Stimulated activated CD4-positive, alpha-beta T cell treated with anti-CD3 and anti-CD28 coated beads, Interleukin-4, amount 100 ng/mL, for 4 hours (primary cell): Measurements from ENCODE around the gene SIAH3.

ENCODE experiments used
- DNase-seq, 2 experiments: peaks; one replicate each; pipeline ENCODE4 v3.0.0-alpha.2; 2020

The SIAH3 gene

GRCh38 chr13:45861322-45861721, 9.8 kb upstream of the SIAH3 start:
- DNase-seq, result no peak

DNA sequence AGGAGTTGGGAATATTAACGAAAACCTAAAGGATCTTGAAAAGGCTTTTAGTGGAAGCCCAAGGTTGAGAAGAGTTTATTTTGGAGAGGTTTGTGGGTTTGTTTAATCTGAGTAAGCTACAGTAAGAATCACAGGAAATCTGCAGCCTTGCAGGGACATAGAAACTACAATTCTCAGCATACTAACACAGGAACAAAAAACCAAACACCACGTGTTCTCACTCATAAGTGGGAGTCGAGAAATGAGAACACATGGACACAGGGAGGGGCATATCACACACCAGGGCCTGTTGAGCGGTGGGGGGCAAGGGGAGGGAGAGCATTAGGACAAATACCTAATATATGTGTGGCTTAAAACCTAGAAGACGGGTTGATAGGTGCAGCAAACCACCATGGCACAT, 8.7 kb upstream of the SIAH3 start:
- no peak for DNase-seq

GRCh38 chr13:45859705-45860104, 8.2 kb upstream of the SIAH3 start:
- no peak for DNase-seq

- DNase-seq, result no peak
Measured at GRCh38 chr13:45852494-45852893, 941 bp upstream of the SIAH3 start.

- DNase-seq, result no peak
Measured at GRCh38 chr13:45851956-45852355, 403 bp upstream of the SIAH3 start.

DNA sequence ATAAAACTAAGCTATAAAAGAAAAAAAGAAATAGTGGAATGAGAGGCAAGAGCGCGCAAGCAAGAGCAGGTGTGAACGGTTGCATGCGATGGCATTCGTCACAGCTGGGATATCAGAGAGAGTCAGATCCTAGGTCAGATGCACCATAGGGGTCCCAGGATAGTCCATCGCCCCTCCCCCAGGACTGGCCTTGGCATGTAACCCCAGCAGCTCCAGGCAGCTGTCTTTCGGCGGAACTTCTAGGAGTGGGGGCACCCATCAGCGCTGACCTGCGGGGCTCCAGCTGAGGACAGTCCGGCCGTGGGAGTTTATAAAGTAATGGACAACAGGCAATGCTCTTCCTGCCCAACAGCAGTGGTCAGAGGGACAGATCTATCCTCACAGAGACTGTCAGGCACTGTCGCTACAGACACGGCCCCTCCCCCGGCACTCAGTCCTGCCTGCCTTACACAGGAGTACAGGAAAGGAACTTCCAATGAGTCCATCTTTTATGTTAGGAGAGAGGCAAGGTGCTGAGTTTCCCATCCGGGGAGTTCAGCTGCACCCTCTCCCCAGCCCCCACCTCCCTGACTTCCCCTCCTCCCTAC, 1.4 kb downstream of the SIAH3 start:
- DNase-seq, result no peak

DNA sequence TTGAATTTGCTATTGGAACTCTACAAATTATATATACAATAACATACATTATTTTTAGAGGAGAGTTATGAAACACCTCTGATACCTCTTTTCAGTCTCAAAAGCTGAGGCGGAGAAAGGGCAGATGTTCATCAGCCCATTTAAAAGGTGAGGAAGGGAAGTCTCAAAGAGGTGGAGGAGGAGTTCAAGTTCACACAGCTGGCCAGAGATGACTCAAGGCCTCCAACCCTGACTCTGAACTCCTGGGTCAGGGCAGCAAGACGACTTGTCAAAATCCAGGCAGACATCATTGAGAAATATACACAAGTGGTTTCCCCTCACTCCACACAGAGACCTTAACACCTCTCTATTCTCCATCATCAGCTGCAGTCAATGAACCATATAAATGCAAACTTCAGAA, 2.1 kb downstream of the SIAH3 start:
- DNase-seq, result no peak

GRCh38 chr13:45847554-45848224, 3.9 kb downstream of the SIAH3 start:
- DNase-seq, result peak in 1 of 2 experiments; percentile 10

DNA sequence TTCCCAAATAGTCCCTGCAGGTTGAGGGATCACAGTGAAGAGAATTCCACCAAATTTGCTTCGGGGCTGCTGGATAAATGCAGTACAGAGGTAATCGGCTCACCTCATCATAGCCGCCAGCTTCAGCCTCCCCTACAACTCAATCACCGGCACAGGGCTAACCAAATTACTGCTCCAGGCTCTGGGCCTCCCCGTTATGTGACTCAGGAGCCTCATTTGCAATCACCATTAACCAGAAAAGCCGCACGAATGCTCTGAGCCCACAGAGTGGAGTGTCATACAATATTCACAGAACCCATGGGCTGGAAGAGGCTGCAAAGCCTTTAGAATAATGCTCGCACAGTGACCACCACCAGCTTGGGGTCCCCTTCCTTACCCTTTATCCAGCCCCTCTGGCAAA, 4.9 kb downstream of the SIAH3 start:
- DNase-seq, result no peak

- no peak for DNase-seq
Measured at GRCh38 chr13:45838171-45838745, 13.3 kb downstream of the SIAH3 start.

- DNase-seq, result no peak
Measured at GRCh38 chr13:45837111-45837510, 14.4 kb downstream of the SIAH3 start.

DNA sequence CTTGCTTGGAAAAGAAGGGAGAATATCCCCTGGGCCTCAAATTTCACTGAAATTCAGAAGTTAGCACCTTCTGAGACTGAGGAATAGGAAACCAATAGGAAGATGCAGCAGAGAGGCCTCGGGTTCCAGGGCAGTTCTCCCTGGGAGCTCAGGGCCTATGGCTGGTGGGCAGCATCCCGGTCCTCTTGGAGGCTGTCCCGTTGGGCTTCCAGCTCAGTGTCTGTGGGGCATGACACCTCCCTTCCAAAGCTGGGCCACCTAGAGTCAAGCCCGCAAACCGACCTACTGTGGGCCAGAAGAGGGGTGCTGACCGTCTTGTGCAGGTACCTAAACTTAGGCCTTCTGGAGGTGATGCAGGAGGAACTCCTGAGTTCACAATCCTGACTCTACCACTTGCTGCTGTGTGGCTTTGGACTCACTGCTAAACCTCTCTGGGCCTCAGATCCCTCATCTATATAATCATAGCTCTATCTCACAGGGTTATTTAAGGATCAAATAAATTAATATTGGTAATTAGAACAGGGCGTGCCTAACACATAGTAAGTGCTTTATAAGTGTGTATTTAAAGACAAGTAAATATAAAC, 17.1 kb downstream of the SIAH3 start:
- DNase-seq, result no peak

DNA sequence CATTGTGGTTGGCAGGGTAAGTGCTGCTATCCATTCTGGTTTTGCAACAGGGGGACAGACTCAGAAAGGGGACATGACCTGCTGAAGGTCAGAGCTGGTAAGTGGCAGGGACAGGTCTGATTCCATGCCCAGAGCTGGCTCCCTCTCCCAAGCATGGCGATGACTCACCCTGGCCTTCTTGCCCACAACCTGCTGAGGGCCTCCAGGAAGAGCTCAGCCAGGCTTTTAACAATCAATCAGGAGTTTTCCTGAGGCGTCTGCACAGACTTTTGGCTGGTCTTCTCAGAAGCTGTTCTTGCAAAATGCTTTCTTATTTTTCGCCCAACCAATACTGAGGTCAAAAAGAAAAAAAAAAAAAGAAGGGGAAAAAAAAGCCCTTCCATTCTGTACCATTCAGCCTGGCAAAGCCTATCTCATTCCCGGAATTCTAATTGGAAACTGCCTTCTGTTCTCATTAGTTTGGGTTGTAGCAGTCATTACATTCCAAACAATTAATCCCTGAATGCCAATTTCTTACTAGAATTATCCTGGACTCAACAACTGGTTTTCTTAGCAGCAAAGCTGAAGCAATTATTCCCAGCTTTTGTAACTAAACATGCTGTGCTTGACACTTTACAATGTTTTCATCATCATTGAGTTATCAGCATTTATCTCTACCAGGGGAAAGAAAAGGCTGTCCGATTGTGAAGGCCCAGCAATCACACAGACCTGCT, 17.7 kb downstream of the SIAH3 start:
- no peak for DNase-seq

- DNase-seq, result no peak
Measured at GRCh38 chr13:45833242-45833641, 18.3 kb downstream of the SIAH3 start.

GRCh38 chr13:45831851-45832250, 19.7 kb downstream of the SIAH3 start:
- DNase-seq, result no peak

GRCh38 chr13:45830121-45830520, 21.4 kb downstream of the SIAH3 start:
- no peak for DNase-seq

DNA sequence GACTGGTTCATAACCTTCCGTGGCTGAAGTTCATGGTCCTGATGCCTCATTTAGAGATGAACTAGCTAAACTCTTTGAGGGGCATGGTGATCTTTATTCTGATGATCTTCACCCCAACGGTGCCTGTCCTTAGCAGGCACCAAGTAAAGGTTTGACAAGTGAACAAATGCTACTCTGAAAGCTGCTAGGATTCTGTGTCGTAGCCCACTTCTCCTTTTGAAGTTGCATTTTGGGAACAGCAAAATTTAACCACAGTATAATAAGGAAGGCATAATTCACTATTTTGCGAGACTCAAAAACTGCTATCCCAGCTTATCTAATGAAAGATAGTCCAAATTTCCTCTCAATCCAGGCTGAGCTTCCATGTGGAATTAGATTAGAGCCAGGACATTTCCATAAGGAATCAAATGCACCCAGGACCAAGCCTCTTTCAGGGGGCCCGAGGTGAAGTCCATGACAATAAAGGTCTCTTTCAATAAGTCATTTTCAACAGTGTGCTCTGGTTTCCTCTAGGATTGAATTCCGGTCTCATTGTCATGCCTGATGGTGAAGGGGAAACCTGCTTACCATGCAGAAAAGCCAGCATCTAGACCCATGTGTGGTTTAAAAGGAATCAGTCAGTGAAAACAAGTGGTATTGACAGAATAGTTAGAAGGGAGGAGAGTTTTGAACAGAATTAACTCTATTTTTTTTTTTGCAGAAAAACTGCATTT, 23.1 kb downstream of the SIAH3 start:
- DNase-seq, result no peak

GRCh38 chr13:45827318-45827717, 24.2 kb downstream of the SIAH3 start:
- no peak for DNase-seq

GRCh38 chr13:45826731-45827130, 24.8 kb downstream of the SIAH3 start:
- DNase-seq, result no peak

- no peak for DNase-seq
Measured at GRCh38 chr13:45825387-45825650, 26.2 kb downstream of the SIAH3 start.

DNA sequence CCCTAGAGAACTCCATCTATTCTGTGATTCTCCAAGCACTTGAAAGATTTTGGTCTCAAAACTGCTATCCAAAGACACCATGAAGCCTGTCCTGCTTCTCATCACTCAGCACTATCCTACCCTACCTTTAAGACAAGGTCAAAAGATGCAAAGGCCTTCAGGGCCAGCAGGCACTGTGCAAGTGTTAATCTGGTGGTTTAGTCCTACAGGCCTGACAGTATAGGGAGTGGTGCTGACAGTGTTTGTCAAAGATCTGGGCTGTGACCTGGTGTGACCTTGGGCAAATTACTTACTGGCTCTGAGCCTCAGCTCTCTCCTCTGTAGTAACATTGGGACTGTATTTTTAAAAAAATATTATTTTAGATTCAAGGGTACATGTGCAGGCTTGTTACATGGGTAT, 28.0 kb downstream of the SIAH3 start:
- DNase-seq, result no peak

DNA sequence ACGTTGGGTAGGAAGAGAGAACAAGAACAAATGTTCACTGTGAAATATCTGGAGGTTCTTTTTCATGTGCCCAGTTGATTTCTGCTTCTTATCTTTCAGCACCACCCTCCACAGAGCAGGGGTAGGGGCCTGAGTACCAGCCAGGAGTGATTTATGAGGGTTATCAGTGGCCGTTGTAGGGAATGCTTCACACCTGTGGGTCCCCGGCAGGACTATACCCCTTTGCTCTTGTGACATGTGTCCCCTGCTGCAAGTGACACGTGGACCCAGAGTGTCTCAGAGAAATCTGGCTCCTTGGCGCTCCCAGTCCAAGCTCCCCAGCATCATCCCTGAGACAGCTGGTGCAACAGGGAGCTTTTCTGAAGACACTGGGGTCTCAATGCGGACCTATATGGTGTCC, 29.7 kb downstream of the SIAH3 start:
- no peak for DNase-seq

DNA sequence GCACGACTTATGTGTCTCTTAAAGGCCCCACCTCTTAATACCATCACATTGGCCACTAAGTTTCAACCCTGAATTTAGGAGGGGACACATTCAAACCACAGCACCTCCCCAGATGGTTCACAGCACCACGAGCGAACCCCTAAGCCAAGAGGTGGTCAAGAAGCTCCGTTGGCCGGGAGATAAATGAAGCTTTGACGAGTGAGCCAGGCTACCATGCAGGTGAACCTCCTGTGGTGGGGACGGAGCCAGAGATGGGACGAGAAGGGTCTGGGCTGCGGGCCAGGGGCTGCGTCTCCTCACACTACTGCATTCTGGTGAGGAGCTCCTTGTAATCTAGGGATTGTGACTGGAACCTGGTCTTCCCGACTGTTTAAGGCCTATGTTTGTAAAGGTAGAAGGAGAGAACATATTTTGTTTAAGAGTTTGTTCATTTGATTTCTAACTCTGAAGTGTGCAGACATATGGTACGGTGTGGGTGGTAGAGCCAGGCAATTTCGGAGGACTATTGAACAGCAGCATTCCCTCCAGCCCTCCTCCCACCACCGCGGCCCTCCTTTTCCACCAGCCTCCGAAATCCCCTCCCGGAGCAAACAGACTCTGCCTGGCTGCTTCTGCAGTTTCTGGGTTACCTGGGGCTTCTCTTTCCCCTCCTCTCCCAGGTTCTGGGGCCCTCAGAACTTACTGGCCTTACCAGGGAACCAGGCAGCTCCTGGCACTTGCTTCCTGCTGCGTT, 31.3 kb downstream of the SIAH3 start:
- DNase-seq, result no peak
